CD4-positive, alpha-beta memory T cell (primary cell): ENCODE data around the gene ARHGEF4. TPM values are rescaled to one million over a fixed set of nuclear protein-coding genes. Genes with fewer than 3 reads are reported as not detected.
"Not testable (repeated sequence)": the region's sequence is repeated elsewhere in the genome, so short reads cannot be mapped to it uniquely, and the experiment has no call there.

Experiments used
- CTCF ChIA-PET: fragments of 350-600 bp; sonication (Branson Sonifier 250); formaldehyde crosslinking; loops from one replicate; lab custom pipeline; 2021; ENCODE audit warnings: inconsistent platforms; ENCODE audit not compliant: partially characterized antibody; lab: Charles Lee
- POLR2A ChIA-PET: fragments of 350-600 bp; sonication (Branson Sonifier 250); formaldehyde crosslinking; loops from one replicate; lab custom pipeline; 2021; ENCODE audit not compliant: partially characterized antibody; lab: Charles Lee
- DNase-seq, 5 donors: peaks; one replicate each; pipeline versions ENCODE4 v3.0.0 to v3.0.0-alpha.2; 2020 to 2022; ENCODE audit warnings: mixed read lengths in 1 of 5
- H3K27ac ChIP-seq: one replicate; pipeline ENCODE4 v1.7.0; 2013; ENCODE audit warnings: low read depth, low read length
- H3K27me3 ChIP-seq: 2 replicates; pipeline ENCODE4 v1.7.0; 2013; ENCODE audit warnings: mild to moderate bottlenecking, low read length, moderate library complexity; ENCODE audit not compliant: insufficient read depth
- H3K36me3 ChIP-seq: 2 replicates; pipeline ENCODE4 v1.7.0; 2013; ENCODE audit warnings: mild to moderate bottlenecking, low read length, moderate library complexity; ENCODE audit not compliant: insufficient read depth
- H3K4me1 ChIP-seq: 2 replicates; pipeline ENCODE4 v1.7.0; 2013; ENCODE audit warnings: mild to moderate bottlenecking, low read length, moderate library complexity; ENCODE audit not compliant: insufficient read depth
- H3K4me3 ChIP-seq, 2 donors: one replicate each; pipeline ENCODE4 v1.7.0; 2013; ENCODE audit warnings: low read length in 2 of 2, mild to moderate bottlenecking in 1 of 2
- H3K9me3 ChIP-seq, 2 donors: one replicate each; pipeline ENCODE4 v1.7.0; 2013; ENCODE audit warnings: low read length in 2 of 2, control low read depth in 1 of 2; ENCODE audit not compliant: control insufficient read depth in 1 of 2
- H3K27ac Mint-ChIP-seq, 7 donors: one replicate each; pipeline ENCODE4 v1.8.0; 2020 to 2021; ENCODE audit warnings: mixed read lengths in 7 of 7, mild to moderate bottlenecking in 6 of 7, inconsistent platforms in 3 of 7, moderate library complexity in 3 of 7
- H3K27me3 Mint-ChIP-seq, 2 donors: one replicate each; pipeline ENCODE4 v1.8.0; 2020 to 2021; ENCODE audit warnings: mixed read lengths in 2 of 2
- H3K36me3 Mint-ChIP-seq, 2 donors: one replicate each; pipeline ENCODE4 v1.8.0; 2020 to 2021; ENCODE audit warnings: mixed read lengths in 2 of 2, inconsistent platforms in 1 of 2, mild to moderate bottlenecking in 1 of 2
- H3K4me1 Mint-ChIP-seq, 4 donors: one replicate each; pipeline ENCODE4 v1.8.0; 2020 to 2021; ENCODE audit warnings: mixed read lengths in 4 of 4, mild to moderate bottlenecking in 1 of 4
- H3K4me3 Mint-ChIP-seq, 8 donors: one replicate each; pipeline ENCODE4 v1.8.0; 2020 to 2021; ENCODE audit warnings: mixed read lengths in 8 of 8, mild to moderate bottlenecking in 7 of 8, moderate library complexity in 6 of 8, inconsistent platforms in 3 of 8
- H3K9me3 Mint-ChIP-seq, 8 donors: one replicate each; pipeline ENCODE4 v1.8.0; 2020 to 2021; ENCODE audit warnings: mixed read lengths in 8 of 8, mild to moderate bottlenecking in 5 of 8, inconsistent platforms in 3 of 8, moderate library complexity in 1 of 8
- intact Hi-C: fragments of 100-400 bp; cut with micrococcal nuclease; formaldehyde crosslinking; loops from one replicate; pipeline ENCODE4 v1.15.1; 2023
- polyA plus RNA-seq, 2 donors: library from polyadenylated mRNA; unstranded; fragments of 300-500 nt; fragmentation: Illumina TruSeq; gene quantifications; one replicate each; pipeline ENCODE4 v1.2.3, GENCODE V29; 2021
- total RNA-seq, 2 experiments: library from RNA; stranded (reverse); gene quantifications; one replicate each; pipeline ENCODE4 v1.2.3, GENCODE V29; 2021

Gene ARHGEF4
- total and polyA plus RNA-seq, 4 experiments from 2014 or later: 1.4 to 2.6 (median 2.1) TPM

GRCh38 chr2:131077966-131078365 is 241.3 kb downstream of the ARHGEF4 start:
- Mint-ChIP-seq H3K27ac (peak overlapping the region in 2 of 7 donors; percentile 32 to 83), H3K9me3 (peaks cover 0 to 2% (median 0%) of the 10 kb centered on the region in 8 donors), H3K4me1 (peaks cover 39 to 67% (median 58%) of the 10 kb centered on the region in 4 donors), H3K27me3 (no peaks in the 10 kb centered on the region), H3K4me3 (no peak overlapping the region), H3K36me3 (peaks cover 50 to 83% of the 10 kb centered on the region in 2 donors)
- Histone ChIP-seq H3K27ac (no peak overlapping the region), H3K4me1 (no peaks in the 10 kb centered on the region), H3K27me3 (no peaks in the 10 kb centered on the region), H3K9me3 (no peaks in the 10 kb centered on the region), H3K4me3 (no peak overlapping the region), H3K36me3 (peaks cover 47% of the 10 kb centered on the region)
- no peak for DNase-seq
- CTCF ChIA-PET: interaction anchor here (0.6 kb wide), 1 partner anchor 13 kb away, joined by 3 read pairs; no protein-coding TSS in a partner anchor
- POLR2A ChIA-PET: no interaction called here
- intact Hi-C loops: no loop called here

- DNase-seq, H3K9me3 ChIP-seq, H3K9me3 Mint-ChIP-seq, CTCF ChIA-PET, H3K27ac Mint-ChIP-seq, intact Hi-C loops, H3K27me3 Mint-ChIP-seq, H3K4me3 ChIP-seq, H3K4me3 Mint-ChIP-seq, H3K27ac ChIP-seq, H3K27me3 ChIP-seq: not testable (repeated sequence)
- peaks cover 45% of the 10 kb centered on the region for H3K36me3 ChIP-seq
- H3K4me1 ChIP-seq: peaks cover 11% of the 10 kb centered on the region
- POLR2A ChIA-PET: interaction anchor here (1.0 kb wide), 1 partner anchor 8 kb away, joined by 3 read pairs; no protein-coding TSS in a partner anchor
- peaks cover 48 to 71% of the 10 kb centered on the region in 2 donors for H3K36me3 Mint-ChIP-seq
- H3K4me1 Mint-ChIP-seq: peaks cover 36 to 60% (median 52%) of the 10 kb centered on the region in 4 donors
These were observed 243.2 kb downstream of the ARHGEF4 start for GRCh38 chr2:131079931-131080330.

GRCh38 chr2:131081190-131081589 is 244.5 kb downstream of the ARHGEF4 start:
- H3K27ac Mint-ChIP-seq: peak overlapping the region in 3 of 7 donors; percentile 11 to 37 (median 28)
- Histone ChIP-seq H3K9me3 (no peaks in the 10 kb centered on the region), H3K36me3 (peaks cover 48% of the 10 kb centered on the region), H3K4me1 (peaks cover 23% of the 10 kb centered on the region), H3K27me3 (no peaks in the 10 kb centered on the region), H3K27ac (no peak overlapping the region), H3K4me3 (no peak overlapping the region)
- no peaks in the 10 kb centered on the region for H3K9me3 Mint-ChIP-seq
- ChIA-PET CTCF (no interaction called here), POLR2A (interaction anchor here (1.0 kb wide), 1 partner anchor 10 kb away, joined by 3 read pairs; no protein-coding TSS in a partner anchor)
- no peaks in the 10 kb centered on the region for H3K27me3 Mint-ChIP-seq
- DNase-seq: no peak
- intact Hi-C loops: no loop called here
- no peak overlapping the region for H3K4me3 Mint-ChIP-seq
- H3K4me1 Mint-ChIP-seq: peaks cover 40 to 67% (median 58%) of the 10 kb centered on the region in 4 donors
- peaks cover 43 to 74% of the 10 kb centered on the region in 2 donors for H3K36me3 Mint-ChIP-seq

- ChIA-PET POLR2A (interaction anchor here (1.3 kb wide), 1 partner anchor 21 kb away, joined by 3 read pairs; no protein-coding TSS in a partner anchor), CTCF (no interaction called here)
- H3K9me3 ChIP-seq: no peaks in the 10 kb centered on the region
- H3K4me3 ChIP-seq: no peak overlapping the region
- Mint-ChIP-seq H3K27me3 (no peaks in the 10 kb centered on the region), H3K9me3 (no peaks in the 10 kb centered on the region), H3K36me3 (peaks cover 33 to 62% of the 10 kb centered on the region in 2 donors), H3K4me3 (no peak overlapping the region), H3K27ac (no peak overlapping the region), H3K4me1 (peaks cover 36 to 65% (median 49%) of the 10 kb centered on the region in 4 donors)
- intact Hi-C loops: no loop called here
- no peak for DNase-seq
- no peak overlapping the region for H3K27ac ChIP-seq
- no peaks in the 10 kb centered on the region for H3K27me3 ChIP-seq
- peaks cover 53% of the 10 kb centered on the region for H3K36me3 ChIP-seq
- peaks cover 29% of the 10 kb centered on the region for H3K4me1 ChIP-seq
These were observed 248.9 kb downstream of the ARHGEF4 start for GRCh38 chr2:131085646-131086045.

- H3K36me3 Mint-ChIP-seq: peaks cover 9 to 25% of the 10 kb centered on the region in 2 donors
- Histone ChIP-seq H3K27me3 (no peaks in the 10 kb centered on the region), H3K36me3 (peaks cover 12% of the 10 kb centered on the region), H3K4me1 (peaks cover 22% of the 10 kb centered on the region), H3K9me3 (no peaks in the 10 kb centered on the region), H3K27ac (peak overlapping the region; percentile 89), H3K4me3 (peak overlapping the region; percentile 57 to 91)
- no peaks in the 10 kb centered on the region for H3K9me3 Mint-ChIP-seq
- ChIA-PET CTCF (interaction anchor here (1.1 to 4.2 kb wide), 3 partner anchors 11 to 400 kb away, joined by 3 to 28 read pairs (median 7); partner anchors contain the start of gene PLEKHB2), POLR2A (interaction anchor here (0.6 to 4.0 kb wide), 11 partner anchors 10 to 760 kb away, joined by 3 to 99 read pairs (median 4); partner anchors contain the start of genes IMP4, MZT2A and PLEKHB2)
- H3K4me1 Mint-ChIP-seq: peaks cover 14 to 38% (median 25%) of the 10 kb centered on the region in 4 donors
- no peaks in the 10 kb centered on the region for H3K27me3 Mint-ChIP-seq
- intact Hi-C loops: loop anchor here (1.0 to 5.0 kb wide), 4 partner anchors 12 to 400 kb away; partner anchors contain the start of gene MZT2A
- H3K27ac Mint-ChIP-seq: peak overlapping the region; percentile 76 to 92 (median 89)
- DNase-seq: peak in 1 of 5 donors; percentile 10
- peak overlapping the region; percentile 78 to 89 (median 85) for H3K4me3 Mint-ChIP-seq
These were observed 255.8 kb downstream of the ARHGEF4 start for GRCh38 chr2:131092458-131093005.

- H3K9me3 Mint-ChIP-seq: no peaks in the 10 kb centered on the region
- intact Hi-C loops: loop anchor here (1.0 to 5.0 kb wide), 4 partner anchors 11 to 399 kb away; partner anchors contain the start of gene MZT2A
- Histone ChIP-seq H3K27ac (peak within 1 kb of the TSS; percentile 89), H3K27me3 (no peaks in the 10 kb centered on the region), H3K4me1 (peaks cover 22% of the 10 kb centered on the region), H3K36me3 (peaks cover 6% of the 10 kb centered on the region), H3K4me3 (peak within 1 kb of the TSS; percentile 86 to 91), H3K9me3 (no peaks in the 10 kb centered on the region)
- H3K27ac Mint-ChIP-seq: peak within 1 kb of the TSS; percentile 92 to 98 (median 97)
- CTCF ChIA-PET: interaction anchor here (1.1 to 4.2 kb wide), 3 partner anchors 11 to 400 kb away, joined by 3 to 28 read pairs (median 7); partner anchors contain the start of gene PLEKHB2
- peaks cover 12 to 38% (median 22%) of the 10 kb centered on the region in 4 donors for H3K4me1 Mint-ChIP-seq
- peak; percentile 86 to 93 (median 91) for DNase-seq
- H3K4me3 Mint-ChIP-seq: peak within 1 kb of the TSS; percentile 85 to 99 (median 93)
- H3K36me3 Mint-ChIP-seq: peaks cover 7 to 19% of the 10 kb centered on the region in 2 donors
- POLR2A ChIA-PET: interaction anchor here (0.6 to 4.0 kb wide), 13 partner anchors 11 to 760 kb away, joined by 3 to 99 read pairs (median 4); partner anchors contain the start of genes IMP4, MZT2A and PLEKHB2
- H3K27me3 Mint-ChIP-seq: no peaks in the 10 kb centered on the region
These were observed 256.4 kb downstream of the ARHGEF4 start, which contains the start of gene FAM168B for GRCh38 chr2:131093006-131093695. Gene FAM168B (minus strand): TSS chr2:131093460. CDS start chr2:131082646, 10,814 bp downstream.
